HG02610 (cell line): Measurements from ENCODE around the gene PARVB.

ENCODE experiments used
- ATAC-seq: cut with Tn5 transposase; IDR thresholded peaks from one replicate; pipeline ENCODE4 v1.9.1; 2021; ENCODE audit warnings: mild to moderate bottlenecking, moderate library complexity; ENCODE audit not compliant: unreplicated experiment

Gene PARVB

DNA sequence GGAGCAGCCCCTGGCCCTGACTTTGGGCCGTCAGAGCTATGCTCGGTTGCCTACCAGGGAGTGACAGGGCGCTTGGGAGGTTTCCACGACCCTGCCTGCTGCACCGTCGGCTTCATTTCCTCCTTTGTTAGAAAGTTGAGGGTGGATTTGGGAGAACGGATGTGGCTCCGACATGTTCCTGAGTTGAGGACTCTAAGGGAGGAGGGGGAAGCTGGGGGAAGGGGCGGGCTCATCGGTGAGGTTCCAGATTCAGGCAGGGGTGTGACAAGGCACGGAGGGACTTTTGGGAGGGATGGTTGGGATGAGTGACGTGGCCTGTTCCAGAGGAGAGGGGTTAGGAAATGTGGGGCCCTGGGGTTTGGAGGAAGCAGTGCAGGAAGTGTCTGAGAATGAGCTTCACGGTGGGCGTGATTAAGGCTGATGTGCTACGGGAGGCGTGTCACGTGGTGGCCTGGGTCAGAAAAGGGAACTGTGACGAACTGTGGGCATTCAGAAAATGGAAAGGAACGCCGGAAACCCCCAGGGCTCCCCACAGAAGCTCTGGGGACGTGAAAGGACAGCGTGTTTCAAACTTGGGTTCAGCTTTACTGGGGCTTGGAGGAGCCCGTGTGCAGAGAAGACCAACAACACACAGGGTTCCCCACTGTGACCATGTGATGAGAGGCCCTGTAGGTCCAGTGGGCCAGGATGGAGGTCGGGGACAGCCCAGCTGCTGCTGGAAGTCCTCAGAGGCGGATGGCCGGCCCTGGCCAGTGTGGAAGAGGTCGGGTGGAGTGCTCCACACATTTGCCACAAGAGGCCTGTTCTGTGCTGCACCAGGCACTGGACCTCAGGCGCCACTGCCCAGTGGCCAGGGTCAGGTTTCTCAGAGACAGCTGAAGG, 2.8 kb downstream of the PARVB start:
- ATAC-seq, result peak; percentile 41

DNA sequence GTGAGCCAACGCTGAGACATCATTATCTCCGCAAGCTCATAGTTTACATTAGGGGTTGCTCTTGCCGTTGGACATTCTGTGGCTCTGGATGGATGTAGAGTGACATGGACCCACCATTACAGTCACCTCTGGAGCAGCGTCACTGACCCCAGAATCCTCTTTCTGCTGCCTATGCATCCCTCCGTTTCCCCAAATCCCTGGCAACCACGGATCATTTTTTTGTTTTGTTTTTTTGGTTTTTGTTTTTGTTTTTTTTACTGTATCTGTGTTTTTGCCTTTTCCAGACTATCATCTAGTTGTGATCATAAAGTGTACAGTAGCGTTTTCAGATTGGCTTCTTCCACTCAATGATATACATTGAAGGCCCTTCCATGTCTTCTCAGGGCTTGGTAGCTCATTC, 4.0 kb downstream of the PARVB start:
- no peak for ATAC-seq

DNA sequence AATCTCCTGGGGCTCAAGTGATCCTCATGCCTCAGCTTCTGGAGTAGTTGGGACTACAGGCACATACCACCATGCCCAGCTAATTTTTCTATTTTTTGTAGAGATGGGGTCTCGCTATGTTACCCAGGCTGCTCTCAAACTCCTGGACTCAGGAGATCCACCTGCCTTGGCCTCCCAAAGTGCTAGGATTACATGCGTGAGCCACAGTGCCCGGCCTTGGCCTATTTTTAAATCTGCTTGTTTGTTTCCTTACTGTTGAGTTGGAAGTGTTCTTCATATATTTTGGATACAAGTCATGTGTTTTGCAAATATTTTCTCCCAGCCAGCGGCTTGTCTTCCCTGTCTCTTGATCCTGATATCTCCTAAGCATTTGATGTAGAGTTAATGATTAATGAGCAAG, 5.0 kb downstream of the PARVB start:
- ATAC-seq, result no peak

DNA sequence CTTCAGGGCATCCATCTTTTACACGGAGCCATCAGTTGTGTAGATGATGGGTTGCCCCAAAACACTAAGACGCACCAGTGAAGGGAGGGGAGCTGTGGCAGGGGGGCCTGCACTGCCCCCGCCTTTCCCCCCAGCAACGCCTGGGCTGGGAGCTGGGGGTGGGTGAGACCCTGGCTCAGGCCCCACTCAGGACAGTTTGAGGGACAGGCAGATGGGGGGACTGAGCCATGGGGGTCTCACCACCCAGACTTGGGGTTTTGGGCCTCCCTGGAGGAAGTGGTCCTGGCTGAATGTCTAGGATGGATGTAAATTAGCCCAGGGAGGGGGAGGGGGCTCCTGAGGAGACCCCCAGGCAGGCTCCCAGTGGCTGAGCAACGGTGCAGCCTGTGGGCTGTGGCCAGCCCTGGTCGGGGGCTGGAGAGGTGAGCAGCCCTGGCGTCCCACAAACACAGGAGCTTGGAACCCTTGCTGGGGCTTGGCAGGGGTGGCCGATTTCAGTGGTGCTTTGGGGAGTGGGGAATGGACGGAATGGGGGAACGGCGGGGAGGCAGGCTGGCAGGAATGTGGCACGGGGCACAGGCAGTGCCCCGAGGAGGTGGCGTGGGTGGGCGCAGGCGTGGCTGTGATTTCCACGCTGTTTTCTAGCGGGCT, 6.1 kb downstream of the PARVB start:
- ATAC-seq, result no peak

DNA sequence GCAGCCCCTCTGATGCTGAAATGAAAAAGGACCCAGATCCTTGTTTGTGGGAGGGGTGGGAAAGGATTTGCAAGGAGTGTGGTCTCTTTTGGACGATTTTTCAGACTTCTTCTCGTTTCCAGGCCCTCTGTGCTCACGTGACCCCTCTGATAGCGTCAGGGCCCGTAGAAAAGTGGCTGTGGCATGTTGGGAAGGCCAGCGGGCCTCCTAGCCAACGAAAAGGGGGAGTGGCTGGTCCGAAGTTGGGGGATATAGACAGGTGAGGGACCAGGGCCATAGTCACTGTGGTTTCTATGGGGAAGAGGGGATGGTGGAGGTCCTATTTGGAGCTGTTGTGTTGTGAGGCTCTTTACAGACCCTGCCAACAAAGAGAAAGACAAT, 6.6 kb downstream of the PARVB start:
- ATAC-seq, result no peak

DNA sequence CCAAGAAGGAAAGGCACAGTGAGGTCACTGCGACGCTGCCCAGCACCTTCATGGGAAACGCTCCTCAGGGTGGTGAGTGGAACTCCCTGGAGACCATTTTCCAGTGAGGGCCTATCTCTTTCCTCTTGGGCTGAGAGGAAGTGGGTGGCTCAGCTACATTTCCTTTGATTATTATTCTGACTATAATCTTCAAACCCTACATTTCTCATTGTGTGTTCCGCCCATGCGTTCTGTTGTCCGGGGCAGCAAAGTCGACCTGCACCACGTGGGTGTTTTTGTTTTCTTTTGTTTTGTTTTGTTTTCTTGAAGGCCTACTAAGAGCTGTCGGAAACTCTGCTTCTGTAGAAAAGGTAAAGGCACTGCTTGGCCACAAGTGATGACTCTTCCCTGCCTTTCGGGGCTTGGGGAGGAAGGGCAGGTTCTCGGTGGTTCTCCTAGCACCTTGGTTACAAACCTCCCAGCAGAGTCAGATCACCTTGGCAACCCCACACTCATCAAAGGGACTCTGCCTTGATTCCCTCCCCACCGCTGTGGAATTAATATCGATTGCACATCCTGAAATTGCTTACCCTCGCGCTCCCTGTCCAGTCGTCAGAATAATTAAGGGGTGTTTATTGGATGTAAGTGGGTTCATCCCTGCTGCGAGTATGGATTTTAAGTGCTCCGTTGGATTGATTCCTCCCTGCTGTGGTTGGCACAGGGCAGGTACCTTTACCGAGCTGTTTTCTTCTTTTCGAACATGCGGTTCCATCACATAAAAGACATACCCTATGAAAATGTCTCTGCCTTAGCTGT, 7.3 kb downstream of the PARVB start:
- ATAC-seq, result no peak

DNA sequence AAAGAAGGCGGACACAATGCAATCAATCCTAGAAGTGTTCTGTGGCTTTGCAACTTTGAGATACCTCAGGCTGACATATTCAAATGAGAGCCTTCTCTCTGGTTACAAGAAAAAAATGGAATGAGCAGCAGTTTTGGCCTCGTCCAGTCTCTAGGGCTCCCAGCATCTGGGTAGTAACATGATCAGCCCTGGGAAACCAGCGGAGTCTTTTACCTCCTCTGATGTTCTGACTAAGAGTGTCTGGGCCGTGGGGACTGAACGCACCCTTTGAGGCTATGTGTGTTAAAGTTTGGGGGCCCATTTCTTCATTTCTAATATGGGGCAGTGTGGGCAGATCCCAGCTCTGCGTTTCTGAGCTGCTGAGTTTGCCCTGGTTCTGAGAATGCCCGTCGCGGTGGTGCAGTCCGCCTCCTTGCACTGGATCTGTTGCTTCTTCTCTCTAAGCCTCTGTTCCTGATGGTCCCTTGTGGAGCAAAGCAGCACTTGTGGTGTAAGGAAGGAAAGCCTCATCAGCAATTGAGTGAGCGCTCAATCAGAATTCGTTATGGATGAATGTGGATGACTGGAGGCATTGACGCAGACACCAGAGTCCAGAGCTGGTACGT, 8.1 kb downstream of the PARVB start:
- ATAC-seq, result no peak

DNA sequence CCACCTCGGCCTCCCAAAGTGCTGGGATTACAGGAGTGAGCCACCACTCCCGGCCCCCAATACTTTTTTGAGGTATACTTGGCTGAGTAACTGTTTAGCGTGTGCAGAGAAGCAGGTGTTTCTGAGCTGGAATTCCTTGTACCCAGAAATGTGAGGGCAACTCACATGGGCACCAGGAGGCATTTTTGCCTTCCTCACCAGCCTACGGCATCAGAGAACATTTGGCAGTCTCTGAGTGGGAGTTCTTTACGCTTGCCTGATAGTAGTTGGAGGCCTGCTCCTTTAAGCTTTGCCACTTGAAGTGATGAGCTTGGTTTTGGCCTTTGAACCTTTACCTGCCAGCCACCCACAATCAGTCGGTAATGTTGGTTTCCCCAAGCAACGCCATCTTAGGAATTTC, 9.2 kb downstream of the PARVB start:
- ATAC-seq, result no peak

DNA sequence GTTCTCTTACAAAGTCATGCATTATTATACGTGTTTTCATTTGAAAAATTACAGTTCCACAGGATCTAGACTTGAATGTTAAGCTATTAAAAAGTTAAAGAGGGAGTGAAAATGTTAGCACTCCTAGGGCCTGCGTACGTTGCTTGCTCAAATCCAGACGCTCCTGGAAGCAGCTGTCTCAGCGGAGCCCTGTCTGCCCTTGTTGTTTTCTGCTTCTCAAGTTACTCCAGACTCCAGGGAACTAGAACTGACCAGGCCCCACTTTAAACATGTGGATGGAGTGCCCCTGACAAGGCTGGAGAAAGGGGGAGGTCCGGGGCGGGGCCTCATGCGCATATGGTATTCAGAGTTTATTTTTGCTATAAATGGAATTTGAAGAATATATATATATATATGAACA, 9.6 kb downstream of the PARVB start:
- ATAC-seq, result no peak

DNA sequence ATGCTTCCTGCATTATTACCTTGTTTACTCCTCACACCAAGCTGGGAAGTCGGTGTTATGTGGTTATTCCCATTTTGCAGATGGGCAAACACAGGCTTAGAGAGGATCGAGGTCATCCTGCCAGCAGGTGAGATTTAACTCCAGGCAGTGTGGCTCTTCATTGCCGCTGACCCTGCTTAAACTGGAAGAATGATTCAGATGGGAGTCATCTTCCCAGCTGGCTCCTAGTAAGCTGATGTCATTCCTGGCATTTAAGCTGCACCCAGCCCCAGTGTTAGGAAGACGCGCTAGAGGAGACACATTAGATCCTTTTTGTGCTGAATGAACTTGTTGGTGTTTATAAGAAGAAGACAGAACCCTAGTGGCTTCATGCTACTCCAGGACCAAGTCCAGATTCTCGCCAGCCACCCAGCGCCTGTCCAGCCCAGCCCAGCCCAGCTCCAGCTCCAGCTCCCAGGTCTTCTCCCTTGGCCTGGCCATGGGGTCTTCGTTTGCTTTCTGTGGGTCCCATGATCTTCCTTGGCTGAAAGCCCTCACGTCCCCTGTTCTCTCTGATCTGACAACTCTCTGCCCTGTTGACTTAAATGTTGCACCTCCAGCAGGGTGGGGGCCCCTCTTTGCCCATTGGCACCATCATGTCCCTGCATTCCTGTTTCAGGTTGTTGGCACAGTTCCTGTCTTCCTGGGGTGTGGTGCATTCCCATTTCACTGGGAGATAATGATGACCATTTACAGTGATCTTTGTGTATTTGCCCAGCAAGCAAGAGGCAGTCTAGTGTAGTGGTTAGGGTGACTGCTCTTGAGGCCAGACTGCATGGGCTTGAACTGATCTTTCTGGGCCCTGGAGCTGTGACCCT, 13.6 kb downstream of the PARVB start:
- ATAC-seq, result no peak

DNA sequence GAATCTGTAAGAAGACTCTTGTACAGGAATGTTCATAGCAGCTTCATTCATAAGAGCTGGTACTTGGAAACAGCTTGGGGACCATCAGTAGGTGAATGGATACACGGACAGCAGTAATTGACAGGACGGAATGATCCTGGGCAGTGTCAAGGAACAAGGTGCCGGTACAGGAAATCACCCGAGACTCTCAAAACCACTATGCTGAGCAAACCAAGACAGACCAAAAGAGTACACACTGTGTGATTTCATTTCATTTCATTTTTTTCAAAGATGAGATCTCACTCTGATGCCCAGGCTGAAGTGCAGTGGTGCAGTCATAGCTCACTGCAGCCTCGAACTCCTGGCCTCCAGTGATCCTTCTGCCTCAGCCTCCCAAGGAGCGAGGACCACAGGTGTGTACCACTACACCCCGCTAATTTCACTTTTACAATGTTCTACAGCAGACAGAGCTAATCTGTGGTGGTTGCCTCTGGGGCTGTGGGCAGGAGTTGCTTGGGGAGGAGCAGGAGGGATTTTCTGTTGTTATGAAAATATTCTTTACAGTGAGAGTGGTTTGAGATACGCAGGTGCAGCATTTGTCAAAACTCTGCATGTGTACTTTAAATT, 15.6 kb downstream of the PARVB start:
- no peak for ATAC-seq

DNA sequence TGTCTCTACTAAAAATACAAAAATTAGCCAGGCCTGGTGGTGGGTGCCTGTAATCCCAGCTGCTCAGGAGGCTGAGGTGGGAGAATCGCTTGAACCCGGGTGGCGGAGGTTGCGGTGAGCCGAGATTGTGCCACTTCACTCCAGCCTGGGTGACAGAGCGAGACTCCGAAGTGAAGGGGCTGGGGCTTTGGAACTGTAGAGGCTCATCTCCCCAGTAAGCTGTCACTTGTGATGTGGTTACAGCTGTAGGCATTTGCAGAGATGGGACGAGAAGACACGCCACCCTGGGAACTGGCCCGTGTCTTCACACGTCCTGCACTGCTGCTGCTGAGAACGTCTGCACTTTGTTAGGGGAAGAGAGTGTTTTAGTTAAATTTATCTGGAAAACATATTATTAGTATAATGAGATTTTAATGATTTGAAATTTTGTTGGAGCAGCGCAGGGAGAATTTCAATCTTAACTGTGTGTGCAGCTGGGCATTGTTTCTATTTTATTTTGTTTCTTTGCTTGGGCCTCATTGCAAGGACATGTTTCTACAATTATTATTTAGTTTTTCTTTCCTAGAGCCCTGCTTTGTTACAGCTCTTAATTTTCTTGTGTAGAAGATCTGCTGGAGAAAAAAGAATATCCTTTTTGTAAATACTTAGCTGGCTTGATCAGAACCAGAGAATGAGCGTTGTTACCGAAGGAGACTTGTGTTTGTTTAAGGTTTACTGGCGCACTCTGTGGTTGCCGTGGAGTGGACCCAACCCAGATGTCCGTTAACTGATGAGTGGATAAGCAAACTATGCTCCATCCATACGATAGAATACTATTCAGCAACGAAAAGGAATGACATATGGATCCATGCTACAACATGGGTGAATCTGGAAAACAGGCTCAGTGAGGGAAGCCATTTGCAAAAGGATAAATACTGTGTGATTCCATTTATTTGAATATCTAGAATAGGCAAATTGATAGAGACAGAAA, 18.4 kb downstream of the PARVB start:
- peak; percentile 65 for ATAC-seq

DNA sequence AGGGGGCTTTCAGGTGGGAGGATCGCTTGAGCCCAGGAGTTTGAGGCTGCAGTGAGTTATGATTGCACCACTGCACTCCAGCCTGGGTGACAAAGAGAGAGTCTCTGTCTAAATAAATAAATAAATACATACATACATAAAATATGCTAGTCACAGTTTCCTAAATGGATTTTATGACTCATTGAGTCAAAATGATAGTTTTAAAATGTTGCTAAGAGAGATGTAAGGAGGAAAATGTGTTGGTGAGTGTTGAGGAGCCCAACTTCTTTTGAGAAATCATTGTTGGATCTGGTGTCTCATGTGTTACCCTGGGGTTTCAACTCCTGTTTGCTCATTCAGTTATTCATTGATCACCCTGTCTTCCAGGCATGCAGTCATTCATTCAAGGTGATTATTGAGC, 21.0 kb downstream of the PARVB start:
- no peak for ATAC-seq

DNA sequence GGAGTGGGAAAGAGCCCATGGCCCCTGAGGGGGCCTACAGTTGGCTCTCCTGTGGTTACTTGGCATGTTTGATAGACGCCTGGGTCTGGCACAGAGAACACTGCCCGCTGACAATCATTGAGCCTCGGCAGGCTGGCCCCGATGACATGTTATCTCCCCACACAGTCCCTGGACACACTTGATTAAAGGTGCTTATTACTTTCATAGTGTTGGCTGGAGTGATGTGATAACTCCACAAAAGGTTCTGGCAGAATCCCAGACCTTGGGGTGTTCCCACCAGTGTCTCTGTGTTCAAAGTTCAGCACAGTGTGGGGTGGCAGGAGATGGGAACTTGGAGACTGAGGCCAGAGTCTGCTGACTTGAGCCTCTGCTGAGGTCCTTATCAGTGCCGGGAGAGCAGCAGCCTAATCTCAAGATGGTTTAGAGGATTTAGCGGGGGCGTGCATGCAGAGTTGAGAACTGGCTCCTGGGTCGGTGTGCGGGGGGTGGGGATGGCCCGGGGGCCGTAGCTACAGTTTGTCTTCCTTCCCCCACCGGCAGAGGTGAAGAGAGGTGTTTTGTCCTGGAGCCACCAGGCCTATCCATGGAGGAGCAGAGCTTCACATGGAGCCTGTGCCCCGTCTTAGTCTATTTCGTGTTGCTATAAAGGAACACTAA, 22.5 kb downstream of the PARVB start:
- ATAC-seq, result no peak

DNA sequence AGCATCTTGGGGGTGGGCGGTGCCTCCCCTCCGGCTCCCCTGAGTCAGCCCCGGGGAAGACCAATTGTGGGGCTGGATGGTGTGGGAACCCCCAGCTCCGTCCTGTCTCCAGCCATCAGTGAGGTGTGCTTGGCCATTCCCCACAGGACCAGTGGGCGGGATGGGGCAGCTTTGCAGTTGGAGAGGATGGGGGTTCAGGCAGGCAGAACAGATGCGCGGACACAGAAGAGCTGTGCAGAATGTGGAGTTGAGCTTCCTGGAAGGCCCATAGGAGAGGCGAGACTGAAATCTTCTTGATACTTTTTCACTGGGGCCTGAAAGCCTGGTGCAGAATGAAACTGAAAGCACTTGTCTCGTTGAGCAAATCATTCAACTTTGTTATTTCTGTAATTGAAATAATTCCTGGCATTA, 23.8 kb downstream of the PARVB start:
- ATAC-seq, result no peak

DNA sequence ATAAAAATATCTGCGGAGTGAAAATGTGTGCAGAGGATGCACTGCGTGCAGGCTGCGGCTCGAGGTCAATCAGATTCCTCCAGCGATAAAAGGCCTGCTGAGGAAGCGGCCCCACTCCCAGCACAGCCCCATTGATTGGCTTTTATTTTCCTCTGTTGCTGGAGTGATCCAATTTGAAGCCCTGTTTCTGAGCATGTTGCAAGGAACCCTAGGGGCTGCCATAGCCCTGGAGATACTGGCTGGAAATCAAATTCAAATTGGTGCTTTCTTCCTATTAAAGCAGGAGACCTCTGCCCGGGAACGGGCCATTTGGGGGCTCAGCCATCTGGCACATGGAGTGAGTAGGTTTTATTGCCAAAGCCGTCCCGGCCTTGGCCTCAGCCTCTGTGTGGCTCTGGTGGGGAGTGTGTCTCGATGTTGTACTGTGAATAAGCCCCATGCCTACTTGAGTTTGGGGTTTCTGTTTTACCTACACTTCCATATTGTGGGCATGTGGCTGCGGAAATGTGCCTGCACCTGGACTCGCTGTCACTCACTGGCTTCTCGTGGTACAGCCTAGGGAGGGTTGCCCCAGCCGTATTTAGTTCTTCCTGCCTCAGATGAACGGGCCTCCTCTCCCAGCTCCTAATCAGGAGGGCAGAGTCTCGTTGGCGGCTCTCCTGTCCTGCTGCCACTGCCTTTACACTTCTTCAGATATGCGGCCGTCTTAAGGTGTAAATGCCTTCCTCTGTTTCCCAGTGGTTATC, 25.6 kb downstream of the PARVB start:
- no peak for ATAC-seq

DNA sequence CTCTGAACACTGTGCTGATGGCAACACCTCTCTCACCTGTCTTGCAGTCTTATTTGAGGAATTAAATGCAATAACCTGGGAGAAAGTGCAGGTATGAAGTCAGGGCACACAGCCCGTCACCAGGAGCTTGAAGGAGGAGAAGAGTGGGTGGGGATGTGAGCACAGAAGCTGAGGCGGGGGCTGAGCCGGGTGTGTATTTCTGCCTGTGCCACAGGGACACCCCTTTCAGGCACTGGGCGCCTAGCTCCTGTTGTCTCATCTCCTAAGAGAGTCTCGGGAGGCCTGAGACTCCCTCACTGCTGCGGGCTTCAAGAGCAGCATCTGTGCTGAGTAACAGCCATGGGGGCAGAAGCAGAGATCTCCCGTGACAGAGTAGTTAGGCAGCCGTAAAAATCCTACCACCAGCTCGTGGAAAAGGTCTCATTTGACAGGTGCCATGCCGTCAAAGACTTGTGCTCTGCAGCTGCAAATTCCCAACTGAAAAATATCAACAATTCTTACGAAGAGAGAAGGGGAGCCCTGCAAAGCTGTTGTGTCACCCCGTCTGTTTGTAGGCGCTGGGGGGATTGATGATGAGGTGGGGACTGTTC, 26.8 kb downstream of the PARVB start:
- no peak for ATAC-seq
